Left lung (tissue), 10 donors: ENCODE results near the gene ZBTB48. TPM values are rescaled to one million over a fixed set of nuclear protein-coding genes. Genes with fewer than 3 reads are reported as not detected.

Source experiments
- ATAC-seq: fragments of 200-7000 bp; cut with Tn5 transposase; one replicate; pipeline ENCODE4 v1.9.1; 2020; ENCODE audit warnings: moderate library complexity
- DNase-seq, 4 donors: peaks; one replicate each; pipeline ENCODE4 v3.0.0-alpha.2; 2013 to 2020
- H3K27ac ChIP-seq, 2 donors: fragments of 200-600 bp; sonication (generic) in 1 of 2; one replicate each; pipeline versions ENCODE4 v1.5.0 to v1.8.0; 2020 to 2021
- H3K27me3 ChIP-seq, 2 donors: fragments of 200-600 bp; sonication (generic) in 1 of 2; one replicate each; pipeline versions ENCODE4 v1.5.0 to v1.8.0; 2020 to 2021
- H3K36me3 ChIP-seq, 2 donors: fragments of 200-600 bp; sonication (generic) in 1 of 2; one replicate each; pipeline versions ENCODE4 v1.5.0 to v1.8.0; 2020 to 2021
- H3K4me1 ChIP-seq, 2 donors: fragments of 200-600 bp; one replicate each; pipeline ENCODE4 v1.8.0; 2021
- H3K4me3 ChIP-seq, 2 donors: fragments of 200-600 bp; sonication (generic) in 1 of 2; one replicate each; pipeline versions ENCODE4 v1.5.0 to v1.8.0; 2020 to 2021; ENCODE audit warnings: mild to moderate bottlenecking in 1 of 2
- H3K9me3 ChIP-seq, 2 donors: fragments of 200-600 bp; sonication (generic) in 1 of 2; one replicate each; pipeline versions ENCODE4 v1.5.0 to v1.8.0; 2020 to 2021
- CTCF ChIP-seq, 2 donors: fragments of 200-600 bp; sonication (generic) in 1 of 2; IDR thresholded peaks; one replicate each; pipeline versions ENCODE4 v1.5.0 to v1.8.0; 2021; ENCODE audit warnings: antibody characterized with exemption in 2 of 2
- intact Hi-C, 2 donors: fragments of 100-400 bp; cut with DNase I; formaldehyde crosslinking; loops; one replicate each; pipeline versions ENCODE4 v1.11.2 to v1.14.2; 2022
- polyA plus RNA-seq, 6 donors: library from polyadenylated mRNA; unstranded; fragments of 120-200 nt; gene quantifications; one replicate each; pipeline ENCODE4 v1.2.1, GENCODE V29; 2013; ENCODE audit not compliant: insufficient read length in 6 of 6
- total RNA-seq, 2 donors: library from RNA; stranded (reverse); fragmentation: NEBNext Ultra II Directional; extraction: Animal tissue kit (Norgen Biotek cat#: 25700); gene quantifications; one replicate each; pipeline ENCODE4 v1.2.1, GENCODE V29; 2021
- donor health status: DM: no; HTN: yes; CAD: no.
- donor health status: DM: no; HTN: no; CAD: no.

Gene ZBTB48
- total and polyA plus RNA-seq, 8 donors = 24.7 to 41.6 (median 33.5) TPM

- intact Hi-C loops = no loop called here
- Histone ChIP-seq H3K4me3 (no peak overlapping the region), H3K27ac (no peak overlapping the region), H3K4me1 (no peaks in the 10 kb centered on the region), H3K27me3 (no peaks in the 10 kb centered on the region), H3K36me3 (no peaks in the 10 kb centered on the region), H3K9me3 (peaks cover 0 to 6% of the 10 kb centered on the region in 2 donors)
- no peak for DNase-seq
- ATAC-seq = no peak
- TF ChIP-seq CTCF (IDR thresholded peaks at IDR 0.05) = no peak
Observed at GRCh38 chr1:6572653-6573383, 7.0 kb upstream of the ZBTB48 start.

- intact Hi-C loops = no loop called here
- H3K4me1 ChIP-seq = peaks cover 0 to 1% of the 10 kb centered on the region in 2 donors
Observed at GRCh38 chr1:6574025-6574620, 5.7 kb upstream of the ZBTB48 start.

GRCh38 chr1:6574818-6575217, 5.0 kb upstream of the ZBTB48 start:
- ATAC-seq (no peak), DNase-seq (no peak)
- Histone ChIP-seq H3K27me3 (no peaks in the 10 kb centered on the region), H3K4me1 (peaks cover 0 to 6% of the 10 kb centered on the region in 2 donors), H3K27ac (no peak overlapping the region), H3K36me3 (no peaks in the 10 kb centered on the region), H3K9me3 (peaks cover 0 to 6% of the 10 kb centered on the region in 2 donors), H3K4me3 (no peak overlapping the region)
- intact Hi-C loops = no loop called here
- no peak for TF ChIP-seq CTCF (IDR thresholded peaks at IDR 0.05)

More at GRCh38 chr1:6574025-6574620, 5.7 kb upstream of the ZBTB48 start:
- H3K9me3 ChIP-seq = peaks cover 0 to 6% of the 10 kb centered on the region in 2 donors
- ATAC-seq = no peak
- no peaks in the 10 kb centered on the region for H3K27me3 ChIP-seq
- no peak for DNase-seq
- no peak overlapping the region for H3K4me3 ChIP-seq
- TF ChIP-seq CTCF (IDR thresholded peaks at IDR 0.05) = no peak
- no peaks in the 10 kb centered on the region for H3K36me3 ChIP-seq
- H3K27ac ChIP-seq = no peak overlapping the region

GRCh38 chr1:6577831-6578525, 1.8 kb upstream of the ZBTB48 start:
- peaks cover 11 to 32% of the 10 kb centered on the region in 2 donors for H3K4me1 ChIP-seq
- no peaks in the 10 kb centered on the region for H3K9me3 ChIP-seq
- no peaks in the 10 kb centered on the region for H3K27me3 ChIP-seq
- intact Hi-C loops = no loop called here
- no peak for ATAC-seq
- H3K27ac ChIP-seq = no peak overlapping the region
- H3K4me3 ChIP-seq = no peak overlapping the region
- no peak for DNase-seq
- no peaks in the 10 kb centered on the region for H3K36me3 ChIP-seq
- no peak for TF ChIP-seq CTCF (IDR thresholded peaks at IDR 0.05)
